ENCODE measurements around the gene FOXP1. TPM values are rescaled to one million over a fixed set of nuclear protein-coding genes. Genes with fewer than 3 reads are reported as not detected.

FOXP1 gene
- polyA plus RNA-seq, 1 donor (not counting 4 experiments of a cell fraction or from before 2014, with no cell fraction given), result 14.6 TPM

- no peaks in the 10 kb centered on the region for H4K20me1 ChIP-seq (ENCODE audit: control insufficient read depth, extremely low read depth, insufficient read depth, low read length)
- no peaks in the 10 kb centered on the region for H3K36me3 ChIP-seq (ENCODE audit: control insufficient read depth in 2 of 2, extremely low read depth in 1 of 2, insufficient read depth in 2 of 2, low read length in 2 of 2)
- dilution Hi-C loops (cut with MboI; ENCODE audit: extremely low pct_ligation_motif_present, low sequenced_read_pairs), result no loop called here
- H3K9me1 ChIP-seq (ENCODE audit: control insufficient read depth, extremely low read depth, insufficient read depth, low read length), result no peaks in the 10 kb centered on the region
- H3K9ac ChIP-seq (ENCODE audit: control insufficient read depth, extremely low read depth, insufficient read depth, low read length), result no peak overlapping the region
- FAIRE-seq (no peak), DNase-seq (ENCODE audit: low read depth, low spot score) (no peak)
- H3K4me1 ChIP-seq (ENCODE audit: control insufficient read depth, extremely low read depth, insufficient read depth, low read length), result peaks cover 3% of the 10 kb centered on the region
- no peaks in the 10 kb centered on the region for H3K79me2 ChIP-seq (ENCODE audit: control insufficient read depth, insufficient read depth, low read length)
- no peaks in the 10 kb centered on the region for H3K9me3 ChIP-seq (ENCODE audit: control insufficient read depth, low read depth, low read length)
- H2AFZ ChIP-seq (ENCODE audit: control insufficient read depth, low read length), result no peak overlapping the region
- H3K27me3 ChIP-seq (ENCODE audit: control insufficient read depth, extremely low read depth, insufficient read depth, low read length), result no peaks in the 10 kb centered on the region
- no peak overlapping the region for H3K27ac ChIP-seq (ENCODE audit: control insufficient read depth, insufficient read depth, low read length)
- no peak for TF ChIP-seq EZH2 (IDR thresholded peaks at IDR 0.05; ENCODE audit: low read length)
- no peak overlapping the region for H3K4me3 ChIP-seq (ENCODE audit: control insufficient read depth in 2 of 3, extremely low read depth in 1 of 3, insufficient read depth in 2 of 3, low read depth in 1 of 3, low read length in 3 of 3)
- no peak overlapping the region for H3K4me2 ChIP-seq (ENCODE audit: control insufficient read depth, extremely low read depth, insufficient read depth, low read depth, low read length)
Measured at GRCh38 chr3:71554649-71555048, 28.9 kb downstream of the FOXP1 start.

- no peak overlapping the region for H3K9ac ChIP-seq (ENCODE audit: control insufficient read depth, extremely low read depth, insufficient read depth, low read length)
- dilution Hi-C loops (cut with MboI; ENCODE audit: extremely low pct_ligation_motif_present, low sequenced_read_pairs), result no loop called here
- no peak overlapping the region for H2AFZ ChIP-seq (ENCODE audit: control insufficient read depth, low read length)
- H3K79me2 ChIP-seq (ENCODE audit: control insufficient read depth, insufficient read depth, low read length), result no peaks in the 10 kb centered on the region
- no peaks in the 10 kb centered on the region for H3K27me3 ChIP-seq (ENCODE audit: control insufficient read depth, extremely low read depth, insufficient read depth, low read length)
- no peaks in the 10 kb centered on the region for H3K9me3 ChIP-seq (ENCODE audit: control insufficient read depth, low read depth, low read length)
- no peaks in the 10 kb centered on the region for H3K9me1 ChIP-seq (ENCODE audit: control insufficient read depth, extremely low read depth, insufficient read depth, low read length)
- no peak overlapping the region for H3K4me3 ChIP-seq (ENCODE audit: control insufficient read depth in 2 of 3, extremely low read depth in 1 of 3, insufficient read depth in 2 of 3, low read depth in 1 of 3, low read length in 3 of 3)
- TF ChIP-seq EZH2 (IDR thresholded peaks at IDR 0.05; ENCODE audit: low read length) (no peak), CTCF (optimal IDR thresholded peaks at IDR 0.05 in 1 of 3, IDR thresholded peaks at IDR 0.05 in 1 of 3, conservative IDR thresholded peaks at IDR 0.05 in 1 of 3; ENCODE audit: extremely low read depth in 1 of 3, insufficient read depth in 2 of 3, low read length in 3 of 3) (no peak)
- H4K20me1 ChIP-seq (ENCODE audit: control insufficient read depth, extremely low read depth, insufficient read depth, low read length), result no peaks in the 10 kb centered on the region
- H3K36me3 ChIP-seq (ENCODE audit: control insufficient read depth in 2 of 2, extremely low read depth in 1 of 2, insufficient read depth in 2 of 2, low read length in 2 of 2), result no peaks in the 10 kb centered on the region
- FAIRE-seq (no peak), DNase-seq (ENCODE audit: low read depth, low spot score) (no peak)
- no peak overlapping the region for H3K27ac ChIP-seq (ENCODE audit: control insufficient read depth, insufficient read depth, low read length)
- no peak overlapping the region for H3K4me2 ChIP-seq (ENCODE audit: control insufficient read depth, extremely low read depth, insufficient read depth, low read depth, low read length)
- H3K4me1 ChIP-seq (ENCODE audit: control insufficient read depth, extremely low read depth, insufficient read depth, low read length), result peaks cover 3% of the 10 kb centered on the region
Measured at GRCh38 chr3:71551311-71551919, 32.1 kb downstream of the FOXP1 start.

DNA sequence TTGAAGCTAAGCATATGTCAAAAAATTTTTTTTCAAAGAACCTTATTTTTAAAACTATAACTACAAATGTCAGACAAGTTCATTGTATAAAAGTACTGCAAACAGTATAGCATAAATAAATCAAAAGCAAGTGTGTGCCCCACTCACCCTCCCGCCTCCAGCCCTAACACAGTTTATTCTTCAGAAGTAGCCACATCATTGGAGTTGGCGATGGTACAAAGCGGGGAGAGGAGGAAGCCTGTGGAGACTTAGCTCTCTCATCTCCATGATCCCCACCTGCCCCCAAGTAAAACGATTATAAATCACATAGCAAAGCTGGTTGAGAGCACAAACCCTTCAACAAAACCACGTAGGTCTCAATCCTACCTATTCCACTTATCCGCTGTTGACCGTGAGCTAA lies 33.6 kb downstream of the FOXP1 start:
- no peak overlapping the region for H3K27ac ChIP-seq (ENCODE audit: control insufficient read depth, insufficient read depth, low read length)
- H3K4me2 ChIP-seq (ENCODE audit: control insufficient read depth, extremely low read depth, insufficient read depth, low read depth, low read length), result no peak overlapping the region
- no peak overlapping the region for H2AFZ ChIP-seq (ENCODE audit: control insufficient read depth, low read length)
- DNase-seq (ENCODE audit: low read depth, low spot score), result no peak
- FAIRE-seq, result no peak
- H3K36me3 ChIP-seq (ENCODE audit: control insufficient read depth in 2 of 2, extremely low read depth in 1 of 2, insufficient read depth in 2 of 2, low read length in 2 of 2), result no peaks in the 10 kb centered on the region
- H3K9me3 ChIP-seq (ENCODE audit: control insufficient read depth, low read depth, low read length), result no peaks in the 10 kb centered on the region
- dilution Hi-C loops (cut with MboI; ENCODE audit: extremely low pct_ligation_motif_present, low sequenced_read_pairs), result no loop called here
- H3K9ac ChIP-seq (ENCODE audit: control insufficient read depth, extremely low read depth, insufficient read depth, low read length), result no peak overlapping the region
- H3K4me1 ChIP-seq (ENCODE audit: control insufficient read depth, extremely low read depth, insufficient read depth, low read length), result peaks cover 3% of the 10 kb centered on the region
- H3K9me1 ChIP-seq (ENCODE audit: control insufficient read depth, extremely low read depth, insufficient read depth, low read length), result no peaks in the 10 kb centered on the region
- H4K20me1 ChIP-seq (ENCODE audit: control insufficient read depth, extremely low read depth, insufficient read depth, low read length), result no peaks in the 10 kb centered on the region
- H3K27me3 ChIP-seq (ENCODE audit: control insufficient read depth, extremely low read depth, insufficient read depth, low read length), result no peaks in the 10 kb centered on the region
- no peaks in the 10 kb centered on the region for H3K79me2 ChIP-seq (ENCODE audit: control insufficient read depth, insufficient read depth, low read length)
- TF ChIP-seq EZH2 (IDR thresholded peaks at IDR 0.05; ENCODE audit: low read length), result no peak
- H3K4me3 ChIP-seq (ENCODE audit: control insufficient read depth in 2 of 3, extremely low read depth in 1 of 3, insufficient read depth in 2 of 3, low read depth in 1 of 3, low read length in 3 of 3), result no peak overlapping the region

Measured in keratinocyte (primary cell).